Endothelial cell of umbilical vein (primary cell): ENCODE measurements around the gene TTYH2. TPM values are rescaled to one million over a fixed set of nuclear protein-coding genes. Genes with fewer than 3 reads are reported as not detected.

Experiments
- BruUV-seq: library from RNA; stranded (reverse); fragments of 400-500 nt; replicated peaks from 2 replicates; lab custom pipeline; 2021; lab: Mats Ljungman, UMichigan
- CTCF ChIA-PET: fragments of 300-600, 350-600 bp; sonication (Branson Sonifier 250); formaldehyde crosslinking; loops from one replicate; lab custom pipeline; 2021; ENCODE audit warnings: antibody characterized with exemption, inconsistent platforms; lab: Charles Lee
- POLR2A ChIA-PET: fragments of 300-600, 350-600 bp; sonication (Branson Sonifier 250); formaldehyde crosslinking; loops from one replicate; lab custom pipeline; 2021; ENCODE audit warnings: antibody characterized with exemption, inconsistent platforms; lab: Charles Lee
- DNase-seq: peaks from one replicate; pipeline ENCODE4 v3.0.0-alpha.2; 2011; ENCODE audit warnings: low read depth, low spot score
- FAIRE-seq: peaks from 2 replicates; lab custom pipeline; 2011; peaks lifted over from hg19 to GRCh38; lab: Jason Lieb, UNC
- H2AFZ ChIP-seq: 2 replicates; pipeline ENCODE4 v1.6.0; 2012; ENCODE audit warnings: low read depth, low read length, control low read depth, inconsistent platforms
- H3K27ac ChIP-seq: 2 replicates; pipeline ENCODE4 v1.5.1; 2011; ENCODE audit warnings: low read depth, mild to moderate bottlenecking, control low read depth, low read length, moderate library complexity; ENCODE audit not compliant: insufficient read depth
- H3K27me3 ChIP-seq, 2 experiments: 2 replicates each; pipeline versions ENCODE4 v1.6.0 to v1.6.1; 2011; ENCODE audit warnings: low read length in 2 of 2, mixed read lengths in 1 of 2; ENCODE audit not compliant: control insufficient read depth in 2 of 2, insufficient read depth in 2 of 2
- H3K36me3 ChIP-seq, 2 experiments: 2 replicates in 1 of 2; 3 replicates in 1 of 2; pipeline ENCODE4 v1.5.1; 2011; ENCODE audit warnings: low read length in 2 of 2, mild to moderate bottlenecking in 1 of 2, moderate library complexity in 1 of 2; ENCODE audit not compliant: control insufficient read depth in 2 of 2, insufficient read depth in 2 of 2; ENCODE audit errors: extremely low read depth in 1 of 2
- H3K4me1 ChIP-seq: 3 replicates; pipeline ENCODE4 v1.5.1; 2011; ENCODE audit warnings: mild to moderate bottlenecking, low read length; ENCODE audit not compliant: control insufficient read depth, insufficient read depth; ENCODE audit errors: extremely low read depth
- H3K4me2 ChIP-seq: 2 replicates; pipeline ENCODE4 v1.6.1; 2011; ENCODE audit warnings: low read length, control low read depth, mixed read lengths; ENCODE audit not compliant: insufficient read depth
- H3K4me3 ChIP-seq, 3 experiments: fragments of 200-600 bp in 1 of 3; sonication (generic), shearing (Covaris generic) in 1 of 3; replicated peaks in 1 of 3; 2 replicates each; pipeline ENCODE4 v1.5.1; 2011 to 2016; ENCODE audit warnings: control low read depth in 3 of 3, low read length in 3 of 3, mild to moderate bottlenecking in 2 of 3, inconsistent platforms in 1 of 3, low read depth in 1 of 3, moderate library complexity in 1 of 3; ENCODE audit not compliant: insufficient read depth in 1 of 3
- H3K79me2 ChIP-seq: 2 replicates; pipeline ENCODE4 v1.6.0; 2012; ENCODE audit warnings: low read length, inconsistent platforms; ENCODE audit not compliant: control insufficient read depth, insufficient read depth
- H3K9ac ChIP-seq: replicated peaks from 2 replicates; pipeline ENCODE3; 2011; ENCODE audit warnings: low read length, control low read depth; ENCODE audit not compliant: insufficient read depth; ENCODE audit errors: extremely low read depth
- H3K9me1 ChIP-seq: replicated peaks from 3 replicates; pipeline ENCODE4 v1.6.0; 2011; ENCODE audit warnings: mild to moderate bottlenecking, low read length; ENCODE audit not compliant: control insufficient read depth, insufficient read depth; ENCODE audit errors: extremely low read depth
- H3K9me3 ChIP-seq: replicated peaks from 2 replicates; pipeline ENCODE4 v1.5.1; 2012; ENCODE audit warnings: low read length, inconsistent platforms; ENCODE audit not compliant: control insufficient read depth, insufficient read depth
- H4K20me1 ChIP-seq: replicated peaks from 2 replicates; pipeline ENCODE3; 2011; ENCODE audit warnings: mild to moderate bottlenecking, low read length; ENCODE audit not compliant: control insufficient read depth, insufficient read depth; ENCODE audit errors: extremely low read depth
- CTCF ChIP-seq, 2 donors: IDR thresholded peaks; 1 replicate in 1 of 2; 2 replicates in 1 of 2; pipeline ENCODE4 v1.5.1; 2011; ENCODE audit warnings: low read length in 2 of 2, mild to moderate bottlenecking in 2 of 2, moderate library complexity in 2 of 2, control low read depth in 1 of 2, inconsistent platforms in 1 of 2, low read depth in 1 of 2; ENCODE audit not compliant: insufficient read depth in 1 of 2; ENCODE audit errors: extremely low read depth in 1 of 2
- EZH2 ChIP-seq: IDR thresholded peaks from 2 replicates; pipeline ENCODE4 v1.6.1; 2012; ENCODE audit warnings: borderline replicate concordance, low read depth, mild to moderate bottlenecking, moderate library complexity, low read length, inconsistent platforms; ENCODE audit not compliant: severe bottlenecking
- FOS ChIP-seq: IDR thresholded peaks from 2 replicates; pipeline ENCODE4 v1.6.1; 2011; ENCODE audit warnings: mild to moderate bottlenecking, low read length, moderate library complexity, borderline replicate concordance; ENCODE audit not compliant: insufficient read depth
- GATA2 ChIP-seq: IDR thresholded peaks from 2 replicates; pipeline ENCODE4 v1.7.0; 2011; ENCODE audit warnings: low read depth, mild to moderate bottlenecking, moderate library complexity, mixed read lengths, low read length; ENCODE audit not compliant: insufficient read length, insufficient read depth
- JUN ChIP-seq: IDR thresholded peaks from 2 replicates; pipeline ENCODE4 v1.6.1; 2011; ENCODE audit warnings: borderline replicate concordance, low read depth; ENCODE audit not compliant: insufficient read length, insufficient read depth
- MYC ChIP-seq: IDR thresholded peaks from one replicate; pipeline ENCODE4 v1.6.1; 2011; ENCODE audit warnings: mild to moderate bottlenecking, low read depth, low read length
- POLR2A ChIP-seq: IDR thresholded peaks from 2 replicates; pipeline ENCODE4 v1.6.1; 2012; ENCODE audit warnings: low read depth, mild to moderate bottlenecking, control low read depth, low read length
- POLR2AphosphoS5 ChIP-seq: IDR thresholded peaks from 2 replicates; pipeline ENCODE4 v1.6.1; 2012; ENCODE audit warnings: low read depth, mild to moderate bottlenecking, control low read depth, low read length, moderate library complexity; ENCODE audit not compliant: insufficient read depth
- dilution Hi-C: fragments of 300-500 bp; cut with MboI; formaldehyde crosslinking; loops from one replicate; pipeline ENCODE4 v1.15.0; 2019; ENCODE audit warnings: low sequenced_read_pairs; ENCODE audit not compliant: extremely low pct_ligation_motif_present
- intact Hi-C: fragments of 100-400 bp; cut with micrococcal nuclease; formaldehyde crosslinking; loops from one replicate; pipeline ENCODE4 v1.10.0; 2022
- polyA plus RNA-seq, 4 experiments: library from polyadenylated mRNA; depleted of rRNA in 3 of 4; stranded (reverse) in 3 of 4; unstranded in 1 of 4; fragments of >200 nt; gene quantifications; 2 replicates each; pipeline versions ENCODE4 v1.2.1 to v1.2.3, GENCODE V29; 2011 to 2012; ENCODE audit warnings: missing spikeins in 1 of 4
- total RNA-seq: library from RNA; stranded (reverse); gene quantifications from 2 replicates; pipeline ENCODE4 v1.2.3, GENCODE V29; 2021
- TF ChIP-seq, protein P1 (sequence below): IDR thresholded peaks from 2 replicates; pipeline ENCODE4 v1.6.1; 2011; ENCODE audit not compliant: insufficient read depth, insufficient read length

TTYH2 gene
- total and polyA plus RNA-seq, 2 donors (not counting 3 experiments of a cell fraction or from before 2014, with no cell fraction given) = 0.75 to 2.0 TPM

DNA sequence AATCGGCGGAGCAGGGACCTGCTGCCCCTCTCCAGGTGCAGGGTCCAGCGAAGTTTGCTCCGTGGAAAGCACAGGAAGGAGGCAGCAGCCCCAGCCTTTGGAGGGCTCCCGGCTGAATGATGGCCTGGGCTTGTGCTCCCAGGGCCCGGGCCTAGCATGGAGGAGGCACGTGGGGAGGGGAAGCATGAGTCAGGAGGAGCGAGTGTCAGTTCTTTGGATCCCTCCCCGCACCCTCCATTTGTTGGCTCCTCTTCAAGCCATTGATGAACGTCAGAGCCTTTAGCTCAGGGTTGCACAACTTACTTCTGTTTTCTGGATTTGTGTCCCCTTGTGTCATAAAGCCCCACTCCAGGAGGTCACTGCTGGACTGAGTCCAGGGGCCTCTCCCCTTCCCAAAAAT is 25.8 kb downstream of the TTYH2 start:
- no peak for DNase-seq
- dilution Hi-C loops = no loop called here
- H4K20me1 ChIP-seq = no peaks in the 10 kb centered on the region
- H3K27ac ChIP-seq = no peak overlapping the region
- H3K4me3 ChIP-seq = no peak overlapping the region
- FAIRE-seq = no peak
- H3K9me1 ChIP-seq = no peaks in the 10 kb centered on the region
- ChIA-PET POLR2A (no interaction called here), CTCF (no interaction called here)
- BruUV-seq = no TSS peak
- no peak overlapping the region for H2AFZ ChIP-seq
- TF ChIP-seq, protein P1, sequence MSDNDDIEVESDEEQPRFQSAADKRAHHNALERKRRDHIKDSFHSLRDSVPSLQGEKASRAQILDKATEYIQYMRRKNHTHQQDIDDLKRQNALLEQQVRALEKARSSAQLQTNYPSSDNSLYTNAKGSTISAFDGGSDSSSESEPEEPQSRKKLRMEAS = no peak
- H3K9me3 ChIP-seq = no peaks in the 10 kb centered on the region
- no peak overlapping the region for H3K9ac ChIP-seq
- H3K4me1 ChIP-seq = no peaks in the 10 kb centered on the region
- no peaks in the 10 kb centered on the region for H3K27me3 ChIP-seq
- H3K4me2 ChIP-seq = no peak overlapping the region
- H3K79me2 ChIP-seq = no peaks in the 10 kb centered on the region
- H3K36me3 ChIP-seq = no peaks in the 10 kb centered on the region
- intact Hi-C loops = no loop called here

GRCh38 chr17:74240618-74241205 is 27.3 kb downstream of the TTYH2 start:
- H3K9me1 ChIP-seq = no peaks in the 10 kb centered on the region
- no peaks in the 10 kb centered on the region for H3K79me2 ChIP-seq
- TF ChIP-seq CTCF (IDR thresholded peaks at IDR 0.05; ENCODE audit: extremely low read depth in 1 of 2, insufficient read depth in 1 of 2, low read depth in 1 of 2, low read length in 2 of 2) = no peak
- TF ChIP-seq EZH2 = no peak
- TF ChIP-seq JUN = no peak
- TF ChIP-seq, protein P1 = no peak
- no peak for TF ChIP-seq MYC
- no peak for TF ChIP-seq FOS
- TF ChIP-seq GATA2 = no peak
- no peak for TF ChIP-seq POLR2A
- TF ChIP-seq POLR2AphosphoS5 = no peak
- DNase-seq (no peak), FAIRE-seq (no peak)
- intact Hi-C loops = no loop called here
- H3K4me1 ChIP-seq = no peaks in the 10 kb centered on the region
- no peak overlapping the region for H2AFZ ChIP-seq
- H3K9ac ChIP-seq = no peak overlapping the region
- H4K20me1 ChIP-seq = no peaks in the 10 kb centered on the region
- no peak overlapping the region for H3K4me2 ChIP-seq
- H3K4me3 ChIP-seq = no peak overlapping the region
- POLR2A ChIA-PET = no interaction called here
- H3K27me3 ChIP-seq = no peaks in the 10 kb centered on the region
- no peak overlapping the region for H3K27ac ChIP-seq
- no peaks in the 10 kb centered on the region for H3K9me3 ChIP-seq
- CTCF ChIA-PET = no interaction called here
- dilution Hi-C loops = no loop called here
- no TSS peak for BruUV-seq
- H3K36me3 ChIP-seq = no peaks in the 10 kb centered on the region
